Stimulated activated CD8-positive, alpha-beta memory T cell treated with anti-CD3 and anti-CD28 coated beads, Interleukin-12 subunit alpha, Interleukin-12 subunit beta, amount 100 ng/mL, for 1 hour (primary cell): ENCODE results near the gene PDZRN4.

ENCODE experiments used
- DNase-seq: peaks from one replicate; pipeline ENCODE4 v3.0.0-alpha.2; 2020; ENCODE audit warnings: low read depth

PDZRN4 gene

GRCh38 chr12:41459111-41459905 lies 271.2 kb downstream of the PDZRN4 start:
- DNase-seq = no peak

DNA sequence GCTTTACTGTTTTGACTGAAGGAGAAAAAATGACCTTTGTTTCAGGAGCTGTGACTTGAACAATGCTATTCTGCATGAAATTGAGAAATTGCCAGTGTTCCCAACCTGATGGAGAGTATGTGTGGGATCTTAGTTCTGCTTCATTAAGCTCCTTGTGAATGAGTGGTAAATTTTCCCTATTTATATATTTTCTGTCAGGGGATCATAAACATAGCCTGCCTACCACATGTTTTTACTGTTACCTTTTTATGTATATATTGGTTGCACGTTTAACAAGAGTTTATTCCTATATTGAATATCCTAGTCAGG lies 271.7 kb downstream of the PDZRN4 start:
- DNase-seq = no peak

GRCh38 chr12:41460906-41461305 lies 272.8 kb downstream of the PDZRN4 start:
- no peak for DNase-seq

DNA sequence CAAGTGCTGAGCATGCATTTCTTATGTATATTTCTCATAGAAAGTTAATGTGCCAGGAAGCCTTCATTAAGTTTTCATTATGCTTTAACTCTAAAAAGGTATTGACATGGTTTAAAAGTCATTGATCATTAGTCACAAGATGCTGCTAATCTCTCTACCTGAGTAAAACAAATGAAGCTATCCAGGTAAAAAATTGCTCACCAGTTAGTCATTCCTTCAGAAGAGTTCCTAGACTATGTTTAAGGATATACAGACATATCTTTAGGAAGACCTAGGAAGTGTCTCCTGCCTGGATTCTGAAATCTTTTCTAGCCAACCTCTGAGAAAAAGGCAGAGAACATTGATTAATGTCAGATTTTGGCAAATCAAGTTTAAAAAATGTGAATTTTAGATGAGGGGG lies 274.2 kb downstream of the PDZRN4 start:
- no peak for DNase-seq

DNA sequence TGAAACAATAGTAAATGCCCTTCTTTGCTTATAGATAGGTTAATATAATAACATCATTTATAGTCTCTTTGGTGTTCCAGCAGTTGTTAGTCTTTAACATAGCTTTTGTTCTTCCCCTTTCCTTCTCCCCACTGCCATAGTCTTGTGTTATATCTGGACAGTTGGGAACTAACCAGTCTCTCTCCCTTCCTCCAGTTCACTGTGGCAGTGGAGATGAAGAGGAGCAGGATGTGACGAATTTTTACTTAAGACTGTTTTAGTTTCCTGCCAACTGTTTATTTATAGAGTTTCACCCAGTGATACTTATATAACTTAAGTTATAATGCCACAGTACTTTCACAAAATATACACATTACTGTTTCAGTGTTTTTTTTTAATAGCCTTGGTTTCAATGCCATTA lies 277.4 kb downstream of the PDZRN4 start:
- DNase-seq = no peak

DNA sequence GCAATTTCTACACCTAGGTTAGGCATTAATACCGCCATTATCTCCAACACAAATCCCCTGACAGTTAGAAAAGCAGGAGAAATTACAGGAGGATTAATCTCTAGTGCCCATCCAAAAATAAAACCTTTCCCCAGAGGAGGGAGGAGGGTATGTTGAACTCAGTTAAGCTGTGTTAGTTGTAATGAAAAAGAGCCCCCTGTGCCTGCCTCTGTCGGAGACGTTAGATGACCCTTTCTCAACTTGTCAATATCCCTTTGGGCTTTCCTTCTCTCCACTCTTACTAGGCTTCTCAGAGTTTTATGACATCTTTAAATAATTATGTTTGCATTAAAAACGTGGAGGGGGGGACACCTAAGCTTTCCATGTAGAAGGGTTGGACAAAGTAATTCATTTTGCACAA lies 278.2 kb downstream of the PDZRN4 start:
- DNase-seq = no peak

DNA sequence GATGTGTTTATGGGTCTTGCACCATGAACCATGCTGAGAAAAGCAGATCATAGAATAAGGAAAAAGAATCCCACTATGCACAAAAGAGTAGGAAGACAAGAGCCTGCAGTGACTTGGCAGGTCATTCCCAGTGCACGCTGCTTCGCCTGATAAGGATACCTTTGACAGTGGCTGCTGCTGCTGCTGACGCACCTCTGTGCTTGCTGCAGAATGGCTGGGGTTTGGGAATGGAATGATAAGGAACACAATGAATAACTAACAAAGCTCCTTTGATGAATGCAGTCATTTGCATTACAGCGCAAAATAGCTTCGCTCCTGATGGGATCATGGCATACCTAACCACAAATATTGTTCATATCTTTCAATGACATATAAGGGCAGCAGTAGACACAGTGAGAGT lies 278.7 kb downstream of the PDZRN4 start:
- DNase-seq = no peak

GRCh38 chr12:41467591-41468325 lies 279.6 kb downstream of the PDZRN4 start:
- no peak for DNase-seq

DNA sequence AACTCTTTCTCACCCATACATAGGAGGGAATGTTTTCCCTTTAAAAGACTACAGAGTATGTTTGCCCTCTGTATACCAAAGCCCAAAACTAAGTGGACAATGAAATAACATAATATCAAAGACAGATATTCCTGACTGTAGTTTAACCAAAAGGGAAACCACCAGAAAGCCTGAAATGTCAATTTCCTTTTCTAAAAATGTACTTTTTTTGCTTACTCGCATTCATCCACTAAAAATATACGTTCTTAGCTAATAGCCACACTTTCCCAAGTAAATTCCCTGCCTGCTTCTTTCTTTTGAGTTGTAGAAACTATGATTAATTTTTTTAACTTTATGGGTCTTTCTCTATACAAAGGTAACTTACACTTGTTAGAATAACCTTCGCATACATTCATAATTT lies 280.2 kb downstream of the PDZRN4 start:
- DNase-seq = no peak

GRCh38 chr12:41468756-41469155 lies 280.6 kb downstream of the PDZRN4 start:
- DNase-seq = no peak

- DNase-seq = no peak
Observed at GRCh38 chr12:41473441-41473840, 285.3 kb downstream of the PDZRN4 start.

- no peak for DNase-seq
Observed at GRCh38 chr12:41474001-41474400, 285.9 kb downstream of the PDZRN4 start.

GRCh38 chr12:41476499-41477439 lies 288.6 kb downstream of the PDZRN4 start:
- DNase-seq = no peak

- DNase-seq = no peak
Observed at GRCh38 chr12:41479426-41479825, 291.3 kb downstream of the PDZRN4 start.

DNA sequence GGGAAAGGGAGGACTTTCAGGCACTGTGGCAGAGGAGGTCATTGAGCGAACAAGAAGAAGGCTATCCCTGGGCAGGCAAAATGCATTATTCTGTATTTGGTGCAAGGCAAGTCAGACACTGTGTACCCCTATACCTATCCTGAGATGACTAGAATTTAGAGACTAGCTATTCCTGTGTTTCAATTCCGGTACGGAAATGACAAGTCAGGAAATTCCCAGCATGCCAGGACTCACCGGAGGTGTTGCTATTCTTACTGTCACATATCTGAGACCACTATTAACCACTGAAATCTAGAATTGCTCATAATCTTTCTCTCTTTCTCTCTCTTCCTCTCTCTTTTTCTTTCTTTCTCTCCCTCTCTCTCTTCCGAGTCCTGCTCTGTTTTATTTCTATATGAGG lies 297.1 kb downstream of the PDZRN4 start:
- DNase-seq = no peak

GRCh38 chr12:41486718-41487117 lies 298.6 kb downstream of the PDZRN4 start:
- DNase-seq = no peak

DNA sequence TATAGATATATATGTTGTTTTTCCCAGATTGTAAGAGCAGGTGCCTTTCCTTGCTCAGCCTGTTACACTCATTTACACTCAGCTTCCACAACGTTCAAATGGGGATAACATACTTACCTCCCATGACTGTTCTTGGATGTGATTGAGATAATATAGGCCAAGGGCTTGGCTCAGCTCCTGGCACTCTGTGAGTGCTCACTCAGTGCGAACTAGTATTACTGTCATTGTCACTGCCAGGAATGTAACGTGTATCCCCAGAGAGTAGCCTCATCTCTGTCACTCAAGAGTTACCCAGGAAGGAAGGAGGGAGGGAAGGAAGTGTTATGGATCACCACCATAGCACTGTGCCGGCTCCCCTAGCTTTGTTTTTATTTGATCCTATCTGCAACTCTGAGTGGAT lies 307.9 kb downstream of the PDZRN4 start:
- no peak for DNase-seq

DNA sequence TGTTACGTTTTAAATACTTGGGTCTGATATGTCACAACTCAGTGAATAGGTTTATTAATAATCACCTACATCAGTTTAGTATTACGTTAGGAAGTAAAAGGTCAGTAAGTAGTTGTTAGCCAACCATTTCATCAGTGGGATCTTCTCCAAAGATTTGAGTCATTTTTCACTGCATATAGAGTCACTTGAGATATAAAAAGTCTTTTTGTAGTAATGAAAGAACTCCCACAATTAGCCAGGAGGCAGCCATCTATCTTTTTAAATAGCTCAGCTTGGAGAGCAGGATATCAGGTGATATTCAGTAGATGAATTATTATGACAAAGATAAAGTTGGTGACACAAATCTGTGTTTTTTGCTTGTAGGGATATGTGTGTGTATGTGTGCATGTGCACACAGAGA lies 309.3 kb downstream of the PDZRN4 start:
- no peak for DNase-seq

- DNase-seq = no peak
Observed at GRCh38 chr12:41504976-41505375, 316.9 kb downstream of the PDZRN4 start.

DNA sequence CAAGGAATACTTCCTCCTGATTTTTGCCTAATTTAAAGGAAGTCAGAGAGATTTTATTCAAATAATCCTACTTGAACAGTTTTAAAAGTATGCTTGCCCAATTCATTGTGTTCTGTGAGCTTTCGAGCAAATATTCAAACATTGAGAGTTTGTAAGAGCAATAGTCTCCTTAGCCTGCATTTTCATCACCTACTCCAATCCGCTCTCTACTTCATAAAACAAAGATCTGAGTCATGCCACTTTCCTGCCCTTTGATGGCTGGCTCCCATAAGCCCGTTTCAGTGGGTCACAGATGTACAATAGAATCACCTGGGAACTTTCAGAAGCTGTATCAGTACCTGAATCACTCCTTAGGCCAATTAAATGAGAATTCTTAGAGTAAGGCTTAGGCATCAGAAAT lies 319.2 kb downstream of the PDZRN4 start:
- no peak for DNase-seq

DNA sequence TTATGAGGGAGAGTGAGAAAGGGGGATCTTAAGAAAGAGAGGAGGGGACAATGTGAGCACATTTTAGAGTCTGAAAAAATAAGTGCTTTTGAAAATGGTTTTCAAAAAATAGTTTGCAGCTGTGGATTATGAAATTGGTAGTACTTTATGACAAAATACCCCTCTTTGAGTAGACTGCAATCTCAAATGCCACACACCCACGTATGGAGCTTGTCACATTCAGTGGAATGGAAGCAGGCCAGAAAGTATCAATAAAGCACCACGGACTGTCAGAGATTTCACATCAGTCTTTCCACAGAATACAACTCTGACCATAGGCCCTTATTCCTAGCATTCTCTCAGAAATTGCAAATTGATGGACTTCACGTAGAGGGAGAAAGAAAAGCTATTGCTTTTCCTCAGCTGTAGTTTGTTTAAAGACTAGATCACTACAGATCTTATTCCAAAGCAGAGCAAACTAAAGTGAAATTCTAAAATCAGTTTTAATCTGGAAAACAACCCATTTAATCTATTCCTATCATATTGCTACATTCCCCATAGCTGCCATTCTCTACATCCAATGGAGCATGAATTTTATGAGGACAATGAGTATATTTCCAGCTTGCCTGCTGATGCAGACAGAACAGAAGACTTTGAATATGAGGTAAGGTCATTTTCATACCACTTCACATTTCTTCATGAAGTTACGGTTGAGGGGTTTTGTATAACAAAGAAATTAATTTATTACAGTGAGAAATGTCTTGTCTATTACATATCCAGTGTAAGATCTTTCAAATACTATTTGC lies 321.3 kb downstream of the PDZRN4 start:
- no peak for DNase-seq

DNA sequence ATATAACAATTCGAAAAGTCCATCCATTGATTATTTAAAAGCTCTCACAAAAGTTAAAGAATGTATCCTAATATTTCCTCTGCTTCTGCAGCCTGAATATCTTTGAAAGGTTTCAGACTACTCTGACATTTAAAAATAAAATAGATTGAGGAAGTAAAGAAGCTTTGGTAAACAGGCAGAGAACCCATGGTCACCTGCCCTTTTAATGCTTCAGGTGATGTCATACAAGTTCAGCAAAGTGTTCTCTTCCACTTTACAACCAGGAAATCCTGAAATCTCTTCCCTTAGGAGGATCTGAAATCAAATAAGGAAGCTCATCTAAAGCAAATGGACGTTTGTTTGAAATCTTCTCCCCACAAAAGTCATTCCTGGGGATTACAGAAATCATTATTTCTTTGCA lies 322.4 kb downstream of the PDZRN4 start:
- no peak for DNase-seq
